Measurements from ENCODE around the gene NMRAL1. TPM values are rescaled to one million over a fixed set of nuclear protein-coding genes. Genes with fewer than 3 reads are reported as not detected.

NMRAL1 gene
- 48.2 and 129 TPM in 2 replicates for total RNA-seq (2014; rRNA removed; shearing (Covaris generic); ENCODE audit: low replicate concordance)

DNA sequence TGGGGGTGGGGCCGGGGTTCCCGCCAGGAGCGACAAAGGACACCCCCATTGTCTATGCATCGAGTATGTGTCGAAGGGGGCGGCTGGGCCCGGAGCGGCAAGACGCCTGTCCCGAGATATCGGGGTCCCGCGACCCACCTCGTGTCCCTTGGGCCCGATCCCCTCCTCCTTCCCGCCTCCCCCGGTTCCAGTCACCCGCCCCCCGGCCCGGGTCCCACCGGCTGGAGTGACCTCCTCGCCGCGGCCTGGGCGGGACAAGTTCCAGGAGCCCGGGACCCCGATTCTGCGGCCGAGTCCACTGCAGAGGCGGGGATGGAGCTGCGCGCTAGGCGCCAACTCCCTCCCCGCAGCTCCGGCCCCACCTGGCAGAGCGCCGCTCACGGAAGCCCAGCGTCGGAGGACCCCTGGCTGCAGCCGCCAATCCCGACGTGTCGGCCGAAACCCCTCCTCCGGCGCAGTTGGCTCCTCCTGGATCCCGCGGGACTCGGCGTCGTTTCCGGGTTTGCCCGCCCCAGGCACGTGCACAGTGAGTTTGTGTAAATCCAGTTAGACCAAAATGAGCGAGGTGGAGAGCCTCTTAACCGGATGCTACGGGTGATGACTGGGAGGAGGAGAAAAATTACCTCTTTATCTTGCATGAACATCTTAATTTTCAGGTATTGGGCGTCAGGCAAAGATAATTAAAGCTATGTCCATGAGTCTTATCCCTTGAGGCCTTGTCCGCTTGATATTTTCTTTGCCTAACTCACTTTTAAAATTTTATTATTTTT lies at the start of gene NMRAL1:
TSS of gene NMRAL1 (minus strand) at position 434 of the 770 bp plus-strand sequence. CDS start 493 bp downstream, outside the sequence.
- DNase-seq = peak; percentile 99
- Histone ChIP-seq H2AFZ (ENCODE audit: low read length) (peak within 1 kb of the TSS; percentile 70; the same call in 1 of the 2 replicates), H3K79me2 (ENCODE audit: low read length) (peaks cover 51% of the 10 kb centered on the region), H3K9ac (ENCODE audit: low read length) (peak within 1 kb of the TSS; percentile 86), H3K27me3 (ENCODE audit: low read length) (no peaks in the 10 kb centered on the region), H3K4me2 (ENCODE audit: low read depth, low read length, poor library complexity, severe bottlenecking) (peak within 1 kb of the TSS; percentile 100), H3K36me3 (ENCODE audit: insufficient read depth, low read length) (no peaks in the 10 kb centered on the region), H3K9me2 (replicated peaks; ENCODE audit: insufficient read depth, low read length) (no peaks in the 10 kb centered on the region), H3K27ac (ENCODE audit: low read length) (peak within 1 kb of the TSS; percentile 89), H4K20me1 (ENCODE audit: insufficient read depth, low read depth, low read length) (no peaks in the 10 kb centered on the region; the same call in 1 of the 2 replicates), H3K4me3 (ENCODE audit: low read length) (peak within 1 kb of the TSS; percentile 100), H3K4me1 (ENCODE audit: low read length) (peaks cover 39% of the 10 kb centered on the region), H3K9me3 (ENCODE audit: low read length) (no peaks in the 10 kb centered on the region)

GRCh38 chr16:4523686-4524085 lies 49.3 kb upstream of the NMRAL1 start:
- H3K9me2 ChIP-seq (replicated peaks; ENCODE audit: insufficient read depth, low read length) = no peaks in the 10 kb centered on the region

DNA sequence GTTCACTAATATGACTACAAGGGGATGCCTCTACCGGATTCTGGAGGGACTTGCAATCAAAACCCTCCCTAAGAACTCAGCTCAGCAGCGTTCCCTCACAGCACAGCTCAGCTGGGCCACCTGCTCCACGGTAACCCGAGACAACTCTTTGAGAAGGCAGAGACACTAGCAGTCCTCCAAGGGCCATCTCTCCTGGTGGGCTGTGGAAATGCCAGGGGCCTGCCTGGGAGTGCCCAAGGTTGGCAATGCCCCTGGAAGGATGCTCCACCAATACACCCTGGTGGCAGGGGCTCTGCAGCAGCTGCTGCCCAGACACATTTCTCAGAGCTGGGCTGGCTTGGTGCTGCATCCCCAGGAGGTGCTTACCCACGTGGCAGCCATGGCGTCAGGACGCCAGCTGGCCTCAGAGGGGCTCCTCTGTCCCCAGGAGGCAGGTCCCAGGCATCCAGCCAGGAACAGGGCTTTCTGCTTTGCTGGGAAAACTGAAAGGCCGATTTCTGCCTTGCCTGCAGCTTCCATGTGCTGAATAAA lies 47.7 kb upstream of the NMRAL1 start:
- DNase-seq = no peak
- Histone ChIP-seq H3K9me2 (replicated peaks; ENCODE audit: insufficient read depth, low read length) (no peaks in the 10 kb centered on the region), H3K4me3 (ENCODE audit: low read length) (no peak overlapping the region), H3K9ac (ENCODE audit: low read length) (no peak overlapping the region), H3K27me3 (ENCODE audit: low read length) (no peaks in the 10 kb centered on the region), H4K20me1 (ENCODE audit: insufficient read depth, low read depth, low read length) (no peaks in the 10 kb centered on the region), H3K9me3 (ENCODE audit: low read length) (no peaks in the 10 kb centered on the region), H3K27ac (ENCODE audit: low read length) (no peak overlapping the region), H3K4me2 (ENCODE audit: low read depth, low read length, poor library complexity, severe bottlenecking) (no peak overlapping the region), H2AFZ (ENCODE audit: low read length) (no peak overlapping the region), H3K4me1 (ENCODE audit: low read length) (no peaks in the 10 kb centered on the region), H3K36me3 (ENCODE audit: insufficient read depth, low read length) (no peaks in the 10 kb centered on the region), H3K79me2 (ENCODE audit: low read length) (no peaks in the 10 kb centered on the region)

More at GRCh38 chr16:4523686-4524085, 49.3 kb upstream of the NMRAL1 start:
- Histone ChIP-seq H2AFZ (ENCODE audit: low read length) (no peak overlapping the region), H3K9ac (ENCODE audit: low read length) (no peak overlapping the region), H3K4me1 (ENCODE audit: low read length) (no peaks in the 10 kb centered on the region), H4K20me1 (ENCODE audit: insufficient read depth, low read depth, low read length) (no peaks in the 10 kb centered on the region), H3K4me3 (ENCODE audit: low read length) (no peak overlapping the region), H3K27me3 (ENCODE audit: low read length) (no peaks in the 10 kb centered on the region), H3K4me2 (ENCODE audit: low read depth, low read length, poor library complexity, severe bottlenecking) (no peak overlapping the region), H3K79me2 (ENCODE audit: low read length) (no peaks in the 10 kb centered on the region), H3K36me3 (ENCODE audit: insufficient read depth, low read length) (no peaks in the 10 kb centered on the region), H3K9me3 (ENCODE audit: low read length) (no peaks in the 10 kb centered on the region), H3K27ac (ENCODE audit: low read length) (no peak overlapping the region)
- DNase-seq = no peak

- H3K4me2 ChIP-seq (ENCODE audit: low read depth, low read length, poor library complexity, severe bottlenecking) = no peak overlapping the region
- H4K20me1 ChIP-seq (ENCODE audit: insufficient read depth, low read depth, low read length) = no peaks in the 10 kb centered on the region
- no peaks in the 10 kb centered on the region for H3K27me3 ChIP-seq (ENCODE audit: low read length)
- no peak overlapping the region for H3K9ac ChIP-seq (ENCODE audit: low read length)
- H3K27ac ChIP-seq (ENCODE audit: low read length) = no peak overlapping the region
- no peaks in the 10 kb centered on the region for H3K79me2 ChIP-seq (ENCODE audit: low read length)
- H2AFZ ChIP-seq (ENCODE audit: low read length) = no peak overlapping the region
- no peak overlapping the region for H3K4me3 ChIP-seq (ENCODE audit: low read length)
- H3K36me3 ChIP-seq (ENCODE audit: insufficient read depth, low read length) = no peaks in the 10 kb centered on the region
- no peaks in the 10 kb centered on the region for H3K9me3 ChIP-seq (ENCODE audit: low read length)
- no peaks in the 10 kb centered on the region for H3K4me1 ChIP-seq (ENCODE audit: low read length)
- H3K9me2 ChIP-seq (replicated peaks; ENCODE audit: insufficient read depth, low read length) = no peaks in the 10 kb centered on the region
- DNase-seq = no peak
Observed at GRCh38 chr16:4520913-4521312, 46.5 kb upstream of the NMRAL1 start.

GRCh38 chr16:4519274-4520058 lies 45.0 kb upstream of the NMRAL1 start:
- no peaks in the 10 kb centered on the region for H3K4me1 ChIP-seq (ENCODE audit: low read length)
- no peak for DNase-seq
- no peak overlapping the region for H2AFZ ChIP-seq (ENCODE audit: low read length)
- H3K4me3 ChIP-seq (ENCODE audit: low read length) = no peak overlapping the region
- peaks cover 4% of the 10 kb centered on the region; the same call in 1 of the 2 replicates for H4K20me1 ChIP-seq (ENCODE audit: insufficient read depth, low read depth, low read length)
- no peaks in the 10 kb centered on the region for H3K27me3 ChIP-seq (ENCODE audit: low read length)
- no peak overlapping the region for H3K9ac ChIP-seq (ENCODE audit: low read length)
- no peaks in the 10 kb centered on the region for H3K79me2 ChIP-seq (ENCODE audit: low read length)
- no peaks in the 10 kb centered on the region for H3K36me3 ChIP-seq (ENCODE audit: insufficient read depth, low read length)
- H3K4me2 ChIP-seq (ENCODE audit: low read depth, low read length, poor library complexity, severe bottlenecking) = no peak overlapping the region
- no peaks in the 10 kb centered on the region for H3K9me2 ChIP-seq (replicated peaks; ENCODE audit: insufficient read depth, low read length)
- no peak overlapping the region for H3K27ac ChIP-seq (ENCODE audit: low read length)
- no peaks in the 10 kb centered on the region for H3K9me3 ChIP-seq (ENCODE audit: low read length)

DNA sequence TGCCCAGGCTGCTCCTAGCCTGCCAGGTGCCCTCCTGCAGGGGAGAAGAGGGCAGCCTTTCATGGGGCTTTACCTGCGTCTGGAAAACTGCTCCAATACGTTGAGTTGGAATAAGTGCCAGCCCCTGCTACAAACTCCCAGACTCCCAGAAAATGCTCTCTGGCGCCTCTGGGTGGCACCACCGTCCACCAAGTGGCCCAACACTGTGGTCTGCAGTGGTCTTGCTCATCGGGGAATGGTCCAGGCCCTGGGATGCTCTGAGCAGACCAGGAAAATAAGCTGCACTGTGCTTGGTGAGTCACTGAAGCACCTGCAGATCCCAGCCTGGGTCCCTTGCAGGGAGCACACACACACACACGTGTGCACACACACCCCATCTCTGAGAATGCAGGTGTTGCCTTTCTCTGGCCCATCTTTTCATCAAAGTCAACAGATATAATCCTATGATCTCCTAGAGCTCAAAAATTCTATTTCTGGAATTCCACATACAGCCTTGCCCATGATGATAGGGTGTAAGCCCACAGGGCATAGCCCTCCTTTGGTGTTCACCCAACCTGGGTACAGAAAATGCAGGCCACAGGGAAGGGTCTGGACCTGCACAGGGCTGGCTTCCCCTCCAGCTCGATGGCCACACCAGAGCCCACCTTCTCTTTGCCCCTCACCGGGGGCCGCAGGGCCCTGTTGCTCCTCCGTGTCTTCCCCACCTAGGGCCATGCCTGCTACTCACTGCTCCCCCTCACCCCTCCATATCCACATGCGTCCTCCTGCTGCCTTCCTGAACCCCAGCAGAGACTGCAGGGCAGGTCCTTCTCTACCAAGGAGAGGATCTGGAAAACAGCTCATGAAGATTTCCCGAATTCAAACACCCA lies 43.6 kb upstream of the NMRAL1 start:
- Histone ChIP-seq H3K9ac (ENCODE audit: low read length) (no peak overlapping the region), H3K9me3 (ENCODE audit: low read length) (no peaks in the 10 kb centered on the region), H3K4me2 (ENCODE audit: low read depth, low read length, poor library complexity, severe bottlenecking) (no peak overlapping the region), H2AFZ (ENCODE audit: low read length) (no peak overlapping the region), H3K4me1 (ENCODE audit: low read length) (no peaks in the 10 kb centered on the region), H4K20me1 (ENCODE audit: insufficient read depth, low read depth, low read length) (peaks cover 4% of the 10 kb centered on the region; the same call in 1 of the 2 replicates), H3K27ac (ENCODE audit: low read length) (no peak overlapping the region), H3K36me3 (ENCODE audit: insufficient read depth, low read length) (no peaks in the 10 kb centered on the region), H3K9me2 (replicated peaks; ENCODE audit: insufficient read depth, low read length) (no peaks in the 10 kb centered on the region), H3K4me3 (ENCODE audit: low read length) (no peak overlapping the region), H3K79me2 (ENCODE audit: low read length) (no peaks in the 10 kb centered on the region), H3K27me3 (ENCODE audit: low read length) (no peaks in the 10 kb centered on the region)
- DNase-seq = peak; percentile 62

DNA sequence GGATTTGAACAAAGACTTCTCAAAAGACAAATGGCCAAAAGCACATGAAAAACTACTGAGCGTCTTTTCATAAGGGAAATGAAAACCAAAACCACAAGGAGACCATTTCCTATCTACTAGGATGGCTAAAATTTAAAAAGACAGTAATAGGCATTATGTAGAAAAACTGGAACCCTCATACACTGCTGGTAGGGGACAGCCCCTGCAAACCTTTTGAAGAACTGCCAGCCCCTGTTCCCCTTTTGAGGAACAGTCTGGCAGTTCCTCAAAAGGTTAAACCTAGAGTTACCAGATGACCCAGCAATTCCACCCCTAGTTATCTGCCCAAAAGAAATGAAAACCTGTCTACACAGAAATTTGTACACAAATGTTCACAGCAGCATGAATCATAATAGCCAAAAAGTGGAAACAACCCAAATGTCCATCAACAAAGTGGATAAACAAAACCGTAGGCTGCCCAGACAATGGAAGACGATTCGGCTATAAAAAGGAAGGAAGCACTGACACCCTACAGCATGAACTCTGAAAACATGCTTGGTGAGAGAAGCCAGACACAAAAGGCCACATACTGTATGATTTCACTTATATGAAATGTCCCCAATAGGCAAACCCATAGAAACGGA lies 41.3 kb upstream of the NMRAL1 start:
- no peak overlapping the region for H2AFZ ChIP-seq (ENCODE audit: low read length)
- peaks cover 4% of the 10 kb centered on the region; the same call in 1 of the 2 replicates for H4K20me1 ChIP-seq (ENCODE audit: insufficient read depth, low read depth, low read length)
- no peaks in the 10 kb centered on the region for H3K9me3 ChIP-seq (ENCODE audit: low read length)
- H3K9me2 ChIP-seq (replicated peaks; ENCODE audit: insufficient read depth, low read length) = no peaks in the 10 kb centered on the region
- H3K27ac ChIP-seq (ENCODE audit: low read length) = no peak overlapping the region
- H3K79me2 ChIP-seq (ENCODE audit: low read length) = no peaks in the 10 kb centered on the region
- H3K4me3 ChIP-seq (ENCODE audit: low read length) = no peak overlapping the region
- no peak overlapping the region for H3K9ac ChIP-seq (ENCODE audit: low read length)
- no peak overlapping the region for H3K4me2 ChIP-seq (ENCODE audit: low read depth, low read length, poor library complexity, severe bottlenecking)
- no peak for DNase-seq
- no peaks in the 10 kb centered on the region for H3K4me1 ChIP-seq (ENCODE audit: low read length)
- no peaks in the 10 kb centered on the region for H3K36me3 ChIP-seq (ENCODE audit: insufficient read depth, low read length)
- H3K27me3 ChIP-seq (ENCODE audit: low read length) = no peaks in the 10 kb centered on the region
